ENCODE results near the gene BTBD9. TPM values are rescaled to one million over a fixed set of nuclear protein-coding genes. Genes with fewer than 3 reads are reported as not detected.
"Not testable (repeated sequence)": the region's sequence is repeated elsewhere in the genome, so short reads cannot be mapped to it uniquely, and the experiment has no call there.

Gene BTBD9
- total RNA-seq, 1 donor from 2014 or later, result 18.1 TPM

DNA sequence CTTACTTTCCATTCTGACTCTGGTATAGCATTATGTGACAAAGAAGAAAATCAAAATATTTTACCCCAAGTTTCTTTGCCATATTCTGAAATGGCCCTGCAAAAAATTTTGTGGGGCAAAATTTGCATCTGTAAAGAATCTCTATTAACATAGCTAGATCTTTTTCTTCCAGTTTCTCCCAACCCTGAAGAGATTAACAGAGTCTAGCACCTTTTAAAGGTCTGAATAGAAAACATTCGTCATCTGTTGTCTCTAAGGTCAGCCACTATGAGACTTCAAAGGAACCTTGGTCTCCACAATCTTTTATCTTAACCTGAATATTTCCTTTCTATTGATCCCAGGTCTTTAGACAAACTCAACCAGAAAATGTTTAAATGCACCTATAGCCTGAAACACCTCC is 205.7 kb downstream of the BTBD9 start:
- H3K27me3 Mint-ChIP-seq (ENCODE audit: unreplicated experiment), result no peaks in the 10 kb centered on the region
- TF ChIP-seq, protein P1, sequence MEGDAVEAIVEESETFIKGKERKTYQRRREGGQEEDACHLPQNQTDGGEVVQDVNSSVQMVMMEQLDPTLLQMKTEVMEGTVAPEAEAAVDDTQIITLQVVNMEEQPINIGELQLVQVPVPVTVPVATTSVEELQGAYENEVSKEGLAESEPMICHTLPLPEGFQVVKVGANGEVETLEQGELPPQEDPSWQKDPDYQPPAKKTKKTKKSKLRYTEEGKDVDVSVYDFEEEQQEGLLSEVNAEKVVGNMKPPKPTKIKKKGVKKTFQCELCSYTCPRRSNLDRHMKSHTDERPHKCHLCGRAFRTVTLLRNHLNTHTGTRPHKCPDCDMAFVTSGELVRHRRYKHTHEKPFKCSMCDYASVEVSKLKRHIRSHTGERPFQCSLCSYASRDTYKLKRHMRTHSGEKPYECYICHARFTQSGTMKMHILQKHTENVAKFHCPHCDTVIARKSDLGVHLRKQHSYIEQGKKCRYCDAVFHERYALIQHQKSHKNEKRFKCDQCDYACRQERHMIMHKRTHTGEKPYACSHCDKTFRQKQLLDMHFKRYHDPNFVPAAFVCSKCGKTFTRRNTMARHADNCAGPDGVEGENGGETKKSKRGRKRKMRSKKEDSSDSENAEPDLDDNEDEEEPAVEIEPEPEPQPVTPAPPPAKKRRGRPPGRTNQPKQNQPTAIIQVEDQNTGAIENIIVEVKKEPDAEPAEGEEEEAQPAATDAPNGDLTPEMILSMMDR (IDR thresholded peaks at IDR 0.05), result no peak
- DNase-seq (ENCODE audit: extremely low spot score, unreplicated experiment), result no peak
- peaks cover 14% of the 10 kb centered on the region for H3K9me3 Mint-ChIP-seq (ENCODE audit: unreplicated experiment)
- peaks cover 2% of the 10 kb centered on the region for H3K36me3 Mint-ChIP-seq (ENCODE audit: unreplicated experiment)
- H3K4me3 Mint-ChIP-seq (ENCODE audit: unreplicated experiment), result no peak overlapping the region
- H3K27ac Mint-ChIP-seq (ENCODE audit: unreplicated experiment), result no peak overlapping the region
- H3K4me1 Mint-ChIP-seq (ENCODE audit: unreplicated experiment), result peaks cover 12% of the 10 kb centered on the region

DNA sequence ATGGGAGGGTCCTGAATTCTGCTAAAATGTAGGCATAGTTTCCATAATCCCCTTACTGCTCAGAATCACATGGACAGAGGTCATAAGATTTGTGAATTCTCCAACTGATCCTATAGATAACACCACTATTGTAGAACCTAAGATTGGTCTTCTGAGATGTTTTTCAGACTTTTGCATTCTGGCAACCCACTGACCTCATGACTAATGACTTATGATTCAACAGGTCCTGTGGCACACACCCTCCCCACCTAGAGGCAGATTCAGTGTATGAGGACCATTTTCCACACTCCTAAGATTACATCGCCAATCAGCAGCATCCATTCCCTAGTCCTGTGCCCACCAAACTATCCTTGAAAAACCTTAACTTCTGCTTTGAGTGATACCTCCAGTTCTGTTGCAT is 207.2 kb downstream of the BTBD9 start:
- Mint-ChIP-seq H3K4me1 (ENCODE audit: unreplicated experiment) (peaks cover 3% of the 10 kb centered on the region), H3K27me3 (ENCODE audit: unreplicated experiment) (no peaks in the 10 kb centered on the region)
- no peak for DNase-seq (ENCODE audit: extremely low spot score, unreplicated experiment)

DNA sequence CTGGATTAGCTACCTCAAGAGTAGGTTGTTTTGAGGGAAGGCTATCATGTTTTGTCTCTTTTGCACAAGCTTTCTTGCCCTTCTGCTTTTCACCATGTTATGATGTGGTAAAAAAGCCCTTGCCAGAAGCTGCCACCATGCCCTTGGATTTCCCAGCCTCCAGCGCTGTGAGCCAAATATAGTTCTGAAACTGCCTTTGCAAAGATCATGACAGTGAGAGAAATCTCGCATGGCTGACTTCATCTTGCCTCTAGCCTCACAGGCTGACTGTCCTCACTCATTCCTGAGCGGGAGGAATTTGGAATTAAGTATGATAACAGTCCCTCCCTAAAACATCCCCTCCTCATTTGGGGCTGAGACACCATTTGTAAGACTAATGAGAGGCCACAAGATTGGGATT is 207.7 kb downstream of the BTBD9 start:
- Mint-ChIP-seq H3K27me3 (ENCODE audit: unreplicated experiment) (no peaks in the 10 kb centered on the region), H3K36me3 (ENCODE audit: unreplicated experiment) (peaks cover 2% of the 10 kb centered on the region), H3K4me1 (ENCODE audit: unreplicated experiment) (peaks cover 2% of the 10 kb centered on the region), H3K9me3 (ENCODE audit: unreplicated experiment) (peaks cover 11% of the 10 kb centered on the region), H3K27ac (ENCODE audit: unreplicated experiment) (no peak overlapping the region), H3K4me3 (ENCODE audit: unreplicated experiment) (no peak overlapping the region)
- no peak for DNase-seq (ENCODE audit: extremely low spot score, unreplicated experiment)
- TF ChIP-seq, protein P1 (IDR thresholded peaks at IDR 0.05), result no peak

More for the DNA sequence above, 207.2 kb downstream of the BTBD9 start:
- Mint-ChIP-seq H3K36me3 (ENCODE audit: unreplicated experiment) (peaks cover 2% of the 10 kb centered on the region), H3K9me3 (ENCODE audit: unreplicated experiment) (peaks cover 11% of the 10 kb centered on the region), H3K4me3 (ENCODE audit: unreplicated experiment) (no peak overlapping the region), H3K27ac (ENCODE audit: unreplicated experiment) (no peak overlapping the region)
- TF ChIP-seq, protein P1 (IDR thresholded peaks at IDR 0.05), result no peak

DNA sequence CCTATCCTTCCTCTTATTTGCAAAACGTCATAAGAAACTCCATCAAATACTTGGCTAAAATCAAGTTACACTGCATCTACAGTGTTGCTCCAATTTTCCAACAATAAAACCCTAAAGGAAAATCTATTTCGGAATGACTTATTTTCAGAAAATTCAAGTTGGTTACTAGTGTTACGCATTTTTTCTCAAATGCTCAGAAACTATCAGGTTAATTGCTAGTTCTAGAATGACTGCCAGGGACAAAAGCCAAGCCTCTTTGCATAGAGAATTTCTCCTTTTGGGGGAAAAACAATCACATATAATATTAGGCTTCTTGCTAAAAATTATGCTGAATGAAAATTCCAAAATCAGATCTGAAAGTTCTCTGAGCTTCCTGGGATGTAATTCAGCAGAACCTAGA is 210.2 kb downstream of the BTBD9 start:
- Mint-ChIP-seq H3K36me3 (ENCODE audit: unreplicated experiment) (peaks cover 2% of the 10 kb centered on the region), H3K9me3 (ENCODE audit: unreplicated experiment) (peaks cover 11% of the 10 kb centered on the region), H3K4me1 (ENCODE audit: unreplicated experiment) (no peaks in the 10 kb centered on the region), H3K4me3 (ENCODE audit: unreplicated experiment) (no peak overlapping the region), H3K27ac (ENCODE audit: unreplicated experiment) (no peak overlapping the region), H3K27me3 (ENCODE audit: unreplicated experiment) (no peaks in the 10 kb centered on the region)
- TF ChIP-seq, protein P1 (IDR thresholded peaks at IDR 0.05), result no peak
- no peak for DNase-seq (ENCODE audit: extremely low spot score, unreplicated experiment)

DNA sequence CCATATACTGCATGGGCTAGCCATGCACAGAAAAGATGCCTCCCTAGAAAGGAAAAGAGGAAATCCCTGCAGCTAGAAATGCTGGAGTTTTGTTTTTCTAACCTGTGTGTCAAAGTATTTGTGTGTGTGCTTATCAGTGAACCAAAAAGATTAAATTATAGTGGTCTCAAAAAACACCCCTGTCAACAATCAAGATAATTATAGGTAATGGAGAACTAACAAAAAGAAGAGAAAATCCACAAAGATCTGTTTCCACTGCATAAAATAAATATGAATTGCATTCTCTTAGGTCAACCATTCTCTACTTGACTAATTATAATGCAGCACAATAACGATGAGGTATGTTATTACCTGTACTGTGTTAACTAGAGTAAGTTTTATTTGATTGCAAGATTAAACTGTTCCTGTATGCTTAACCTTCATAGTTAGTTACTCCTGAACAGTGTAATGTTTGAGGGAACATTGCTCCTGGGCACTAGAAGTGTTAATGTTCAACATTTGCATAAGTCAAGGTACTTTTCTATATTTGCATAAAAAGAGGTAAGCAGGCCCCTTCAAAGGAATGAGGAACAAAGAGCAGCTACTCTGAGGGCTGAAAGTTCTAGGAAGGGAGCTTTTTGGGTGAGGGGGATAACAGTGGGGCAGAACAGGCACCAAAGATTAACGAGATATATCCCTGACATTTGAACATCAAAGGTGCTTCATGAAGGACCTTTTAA is 212.1 kb downstream of the BTBD9 start:
- Mint-ChIP-seq H3K4me3 (ENCODE audit: unreplicated experiment) (no peak overlapping the region), H3K4me1 (ENCODE audit: unreplicated experiment) (peaks cover 4% of the 10 kb centered on the region), H3K27ac (ENCODE audit: unreplicated experiment) (no peak overlapping the region), H3K27me3 (ENCODE audit: unreplicated experiment) (no peaks in the 10 kb centered on the region), H3K9me3 (ENCODE audit: unreplicated experiment) (peaks cover 9% of the 10 kb centered on the region), H3K36me3 (ENCODE audit: unreplicated experiment) (peaks cover 2% of the 10 kb centered on the region)
- TF ChIP-seq, protein P1 (IDR thresholded peaks at IDR 0.05), result no peak
- no peak for DNase-seq (ENCODE audit: extremely low spot score, unreplicated experiment)

DNA sequence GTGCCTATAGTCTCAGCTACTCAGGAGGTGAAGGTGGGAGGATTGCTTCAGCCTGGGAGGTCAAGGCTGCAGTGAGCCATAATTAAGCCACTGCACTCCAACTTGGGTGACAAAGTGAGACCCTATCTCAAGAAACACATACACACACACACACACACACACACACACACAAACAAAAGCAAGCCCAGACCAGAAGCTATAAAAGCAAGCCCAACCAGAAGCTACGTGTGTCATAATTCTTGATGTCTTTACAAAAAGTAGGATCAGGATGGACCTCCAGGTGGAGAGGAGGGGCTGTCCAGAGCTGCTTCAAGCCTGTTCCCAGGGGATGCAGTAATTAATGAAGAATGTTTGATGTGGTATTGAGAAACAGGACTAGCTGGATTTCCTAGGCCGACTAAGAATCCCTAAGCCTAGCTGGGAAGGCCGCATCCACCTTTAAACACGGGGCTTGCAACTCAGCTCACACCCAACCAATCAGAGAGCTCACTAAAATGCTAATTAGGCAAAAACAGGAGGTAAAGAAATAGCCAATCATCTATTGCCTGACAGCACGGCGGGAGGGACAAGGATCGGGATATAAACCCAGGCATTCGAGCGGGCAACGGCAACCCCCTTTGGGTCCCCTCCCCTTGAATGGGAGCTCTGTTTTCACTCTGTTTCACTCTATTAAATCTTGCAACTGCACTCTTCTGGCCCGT is 213.8 kb downstream of the BTBD9 start:
- H3K27me3 Mint-ChIP-seq (ENCODE audit: unreplicated experiment); DNase-seq (ENCODE audit: extremely low spot score, unreplicated experiment); H3K9me3 Mint-ChIP-seq (ENCODE audit: unreplicated experiment); H3K4me3 Mint-ChIP-seq (ENCODE audit: unreplicated experiment); H3K4me1 Mint-ChIP-seq (ENCODE audit: unreplicated experiment); H3K36me3 Mint-ChIP-seq (ENCODE audit: unreplicated experiment); H3K27ac Mint-ChIP-seq (ENCODE audit: unreplicated experiment): not testable (repeated sequence)

All from osteocyte (in vitro differentiated cells).